OCI-LY7 (cell line): ENCODE results near the gene IL12RB2. TPM values are rescaled to one million over a fixed set of nuclear protein-coding genes. Genes with fewer than 3 reads are reported as not detected.

Experiments
- BruUV-seq: library from RNA; stranded (reverse); fragments of 400-500 nt; replicated peaks from 2 replicates; lab custom pipeline; 2021; lab: Mats Ljungman, UMichigan
- CTCF ChIA-PET: fragments of 300-600 bp; sonication (Branson Sonifier 250); formaldehyde crosslinking; loops from one replicate; lab custom pipeline; 2022; ENCODE audit warnings: antibody characterized with exemption; ENCODE audit not compliant: unreplicated experiment; lab: Charles Lee
- POLR2A ChIA-PET: fragments of 300-600 bp; sonication (Branson Sonifier 250); formaldehyde crosslinking; loops from one replicate; lab custom pipeline; 2022; ENCODE audit warnings: antibody characterized with exemption; lab: Charles Lee
- DNase-seq: peaks from one replicate; pipeline ENCODE4 v3.0.0-alpha.2; 2015; ENCODE audit warnings: low spot score
- H2AFZ ChIP-seq: fragments of 200-600 bp; sonication (generic), shearing (Covaris generic); 2 replicates; pipeline ENCODE4 v1.6.1; 2014; ENCODE audit warnings: mild to moderate bottlenecking, antibody characterized with exemption, low read length, moderate library complexity
- H3K27ac ChIP-seq: fragments of 200-600 bp; sonication (generic); 2 replicates; pipeline ENCODE4 v1.5.1; 2014; ENCODE audit warnings: mixed run types, low read depth, mild to moderate bottlenecking, moderate library complexity, low read length, inconsistent platforms; ENCODE audit not compliant: poor library complexity, severe bottlenecking
- H3K36me3 ChIP-seq: fragments of 200-600 bp; sonication (generic); 2 replicates; pipeline ENCODE4 v1.6.1; 2014; ENCODE audit warnings: mild to moderate bottlenecking, antibody characterized with exemption, low read length, moderate library complexity, mixed read lengths; ENCODE audit not compliant: insufficient read depth
- H3K4me1 ChIP-seq: fragments of 200-600 bp; sonication (generic); 2 replicates; pipeline ENCODE4 v1.5.1; 2014; ENCODE audit warnings: mild to moderate bottlenecking, low read length; ENCODE audit not compliant: insufficient read depth, poor library complexity, severe bottlenecking
- H3K4me2 ChIP-seq: fragments of 200-600 bp; sonication (generic); 2 replicates; pipeline ENCODE4 v1.6.1; 2014; ENCODE audit warnings: mild to moderate bottlenecking, low read length
- H3K4me3 ChIP-seq: fragments of 200-600 bp; sonication (generic); 2 replicates; pipeline ENCODE4 v1.5.1; 2014; ENCODE audit warnings: mild to moderate bottlenecking, low read depth, low read length; ENCODE audit not compliant: poor library complexity, severe bottlenecking
- H3K79me2 ChIP-seq: fragments of 200-600 bp; sonication (generic); 2 replicates; pipeline ENCODE4 v1.6.1; 2016; ENCODE audit warnings: low read depth, mild to moderate bottlenecking, low read length, moderate library complexity, mixed read lengths; ENCODE audit not compliant: insufficient read depth
- H3K9me2 ChIP-seq: fragments of 200-600 bp; sonication (generic); 2 replicates; pipeline ENCODE4 v1.6.1; 2016; ENCODE audit warnings: mild to moderate bottlenecking, low read length, mixed read lengths; ENCODE audit not compliant: insufficient read depth
- H3K9me3 ChIP-seq: fragments of 200-600 bp; sonication (generic); 2 replicates; pipeline ENCODE4 v1.6.1; 2014; ENCODE audit warnings: mild to moderate bottlenecking, mixed run types, low read length, mixed read lengths
- H4K20me1 ChIP-seq: fragments of 200-600 bp; sonication (generic); 2 replicates; pipeline ENCODE4 v1.6.1; 2014; ENCODE audit warnings: mild to moderate bottlenecking, antibody characterized with exemption, low read length, moderate library complexity, mixed read lengths; ENCODE audit not compliant: insufficient read depth
- CTCF ChIP-seq: fragments of 200-600 bp; sonication (generic); conservative IDR thresholded peaks from 2 replicates; pipeline ENCODE4 v1.5.1; 2014; ENCODE audit warnings: mild to moderate bottlenecking, antibody characterized with exemption, low read length, moderate library complexity, mixed read lengths
- EZH2phosphoT487 ChIP-seq: fragments of 200-600 bp; sonication (generic); IDR thresholded peaks from 2 replicates; pipeline ENCODE4 v1.6.1; 2018; ENCODE audit warnings: low read depth, borderline replicate concordance, mild to moderate bottlenecking, mixed run types, antibody characterized with exemption, low read length, moderate library complexity, mixed read lengths
- intact Hi-C: fragments of 100-400 bp; cut with micrococcal nuclease; formaldehyde crosslinking; loops from one replicate; pipeline ENCODE4 v1.10.0; 2022; ENCODE audit not compliant: unreplicated experiment
- total RNA-seq, 2 experiments: library from RNA; depleted of rRNA in 1 of 2; stranded (reverse); fragments of >200 nt in 1 of 2; shearing (Covaris generic) in 1 of 2; gene quantifications; 2 replicates each; pipeline ENCODE4 v1.2.3, GENCODE V29; 2014 to 2022

The IL12RB2 gene
- total RNA-seq, 2 experiments from 2014 or later, result not detected

GRCh38 chr1:67336783-67337182 lies 29.1 kb downstream of the IL12RB2 start:
- no peaks in the 10 kb centered on the region for H3K79me2 ChIP-seq
- ChIA-PET POLR2A (interaction anchor here (0.6 kb wide), 1 partner anchor 14 kb away, joined by 3 read pairs; no protein-coding TSS in a partner anchor), CTCF (no interaction called here)
- no TSS peak for BruUV-seq
- peaks cover 9% of the 10 kb centered on the region for H3K4me1 ChIP-seq
- no peak overlapping the region for H3K4me2 ChIP-seq
- TF ChIP-seq EZH2phosphoT487 (no peak), CTCF (no peak)
- DNase-seq, result no peak
- no peaks in the 10 kb centered on the region for H3K9me3 ChIP-seq
- no peak overlapping the region for H3K4me3 ChIP-seq
- no peaks in the 10 kb centered on the region for H3K36me3 ChIP-seq
- no peak overlapping the region for H3K27ac ChIP-seq
- no peaks in the 10 kb centered on the region for H4K20me1 ChIP-seq
- intact Hi-C loops, result no loop called here
- H3K9me2 ChIP-seq, result no peaks in the 10 kb centered on the region
- no peak overlapping the region for H2AFZ ChIP-seq

GRCh38 chr1:67338642-67339041 lies 31.0 kb downstream of the IL12RB2 start:
- no TSS peak for BruUV-seq
- CTCF ChIA-PET, result interaction anchor here (0.6 kb wide), 2 partner anchors 18 to 162 kb away, joined by 3 read pairs; no protein-coding TSS in a partner anchor
- Histone ChIP-seq H3K4me2 (0 out of 2 replicates have a peak overlapping the region, but pooled peaks have one; percentile 5), H3K79me2 (no peaks in the 10 kb centered on the region), H3K4me1 (peaks cover 9% of the 10 kb centered on the region), H3K27ac (no peak overlapping the region), H3K9me3 (no peaks in the 10 kb centered on the region), H3K9me2 (no peaks in the 10 kb centered on the region), H3K36me3 (no peaks in the 10 kb centered on the region), H4K20me1 (no peaks in the 10 kb centered on the region), H2AFZ (no peak overlapping the region), H3K4me3 (no peak overlapping the region)
- intact Hi-C loops, result no loop called here
- peak; percentile 7 for DNase-seq
- POLR2A ChIA-PET, result interaction anchor here (0.6 to 0.7 kb wide), 3 partner anchors 91 to 415 kb away, joined by 4 to 6 read pairs (median 5); no protein-coding TSS in a partner anchor
- TF ChIP-seq CTCF (no peak), EZH2phosphoT487 (no peak)

GRCh38 chr1:67339623-67340343 lies 32.1 kb downstream of the IL12RB2 start:
- no peak for TF ChIP-seq CTCF
- no peak for TF ChIP-seq EZH2phosphoT487
- H3K4me1 ChIP-seq, result peaks cover 9% of the 10 kb centered on the region
- intact Hi-C loops, result loop anchor here (10.0 kb wide), 1 partner anchor 105 kb away; no protein-coding TSS in a partner anchor
- H3K4me2 ChIP-seq, result no peak overlapping the region
- no TSS peak for BruUV-seq
- H3K4me3 ChIP-seq, result no peak overlapping the region
- H3K27ac ChIP-seq, result no peak overlapping the region
- no peaks in the 10 kb centered on the region for H3K9me3 ChIP-seq
- peak overlapping the region; percentile 23; the same call in 1 of the 2 replicates for H2AFZ ChIP-seq
- no peaks in the 10 kb centered on the region for H3K79me2 ChIP-seq
- no peaks in the 10 kb centered on the region for H3K9me2 ChIP-seq
- no peaks in the 10 kb centered on the region for H4K20me1 ChIP-seq
- H3K36me3 ChIP-seq, result no peaks in the 10 kb centered on the region
- ChIA-PET POLR2A (interaction anchor here (0.7 kb wide), 1 partner anchor 54 kb away, joined by 3 read pairs; no protein-coding TSS in a partner anchor), CTCF (no interaction called here)
- DNase-seq, result no peak
